HG02973 (cell line): ENCODE data around the gene CYTH2.
"Not testable (repeated sequence)": the region's sequence is repeated elsewhere in the genome, so short reads cannot be mapped to it uniquely, and the experiment has no call there.

Source experiments
- ATAC-seq: cut with Tn5 transposase; IDR thresholded peaks from one replicate; pipeline ENCODE4 v1.9.1; 2021; ENCODE audit warnings: moderate library complexity; ENCODE audit not compliant: unreplicated experiment

Gene CYTH2

GRCh38 chr19:48510421-48511268, 41.5 kb downstream of the CYTH2 start:
- no peak for ATAC-seq

GRCh38 chr19:48511321-48511731, 42.2 kb downstream of the CYTH2 start:
- no peak for ATAC-seq

GRCh38 chr19:48511800-48512503, 42.8 kb downstream of the CYTH2 start, which contains the start of gene LMTK3:
Gene LMTK3 (minus strand): TSS chr19:48511835. CDS start chr19:48511576, 259 bp downstream.
- no peak for ATAC-seq

GRCh38 chr19:48512504-48513288, 43.5 kb downstream of the CYTH2 start:
- no peak for ATAC-seq

- no peak for ATAC-seq
These were observed 44.3 kb downstream of the CYTH2 start for GRCh38 chr19:48513289-48514122.

DNA sequence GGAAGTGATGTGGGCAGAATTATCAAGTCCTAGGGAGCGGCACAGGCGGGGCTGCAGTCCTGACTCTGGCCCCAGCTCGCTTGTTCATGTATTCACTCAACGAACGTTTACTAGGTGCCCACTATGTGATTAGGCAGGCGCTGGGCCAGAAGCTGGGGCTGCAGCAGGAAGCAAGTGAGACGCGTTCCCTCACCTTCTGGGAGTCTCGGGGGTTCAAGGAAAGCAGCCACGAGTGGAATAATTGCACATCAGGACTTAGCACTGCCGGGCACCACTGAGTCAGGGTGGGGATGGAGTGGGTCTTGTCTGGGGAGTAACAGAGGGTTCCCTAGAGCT, 44.9 kb downstream of the CYTH2 start:
- ATAC-seq = no peak

GRCh38 chr19:48516536-48516935, 47.4 kb downstream of the CYTH2 start:
- ATAC-seq = no peak

GRCh38 chr19:48518207-48518606, 49.0 kb downstream of the CYTH2 start:
- ATAC-seq = no peak

- not testable (repeated sequence) for ATAC-seq
These were observed 50.3 kb downstream of the CYTH2 start for GRCh38 chr19:48519426-48519825.

DNA sequence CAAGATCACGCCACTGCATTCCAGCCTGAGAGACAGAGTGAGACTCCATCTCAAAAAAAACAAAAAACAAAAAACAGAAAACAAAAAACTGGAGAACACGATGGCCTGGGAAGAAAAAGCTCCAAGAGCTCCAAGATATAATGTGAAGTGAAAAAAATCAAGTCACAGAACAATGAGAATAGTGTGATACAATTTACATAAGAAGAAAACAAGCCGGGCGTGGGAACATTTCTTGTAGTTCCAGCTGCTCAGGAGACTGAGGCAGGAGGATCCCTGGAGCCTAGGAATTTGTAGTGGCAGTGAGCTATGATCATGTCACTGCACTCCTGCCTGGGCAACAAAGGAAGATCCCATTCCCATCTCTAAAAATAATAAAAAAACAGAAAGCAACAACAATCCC, 51.0 kb downstream of the CYTH2 start:
- no peak for ATAC-seq

DNA sequence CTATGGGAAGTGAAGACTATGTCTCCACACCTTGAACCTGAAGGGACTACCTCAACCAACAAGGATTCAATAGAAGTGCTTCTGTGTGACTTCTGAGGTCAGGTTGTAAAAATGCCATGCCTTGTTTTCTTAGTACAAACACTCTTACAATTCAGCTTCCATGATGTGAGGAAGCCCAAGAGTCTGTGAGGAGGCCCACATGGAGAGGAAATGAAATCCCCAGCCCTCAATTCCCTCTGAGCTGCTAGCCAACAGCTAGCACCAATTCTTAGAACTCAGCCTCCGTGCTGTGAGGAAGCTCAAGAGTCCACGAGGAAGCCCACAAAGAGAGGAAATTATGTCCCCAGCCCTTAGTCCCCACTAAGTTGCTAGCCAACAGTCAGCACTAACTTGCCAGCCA, 55.1 kb downstream of the CYTH2 start:
- ATAC-seq = no peak

DNA sequence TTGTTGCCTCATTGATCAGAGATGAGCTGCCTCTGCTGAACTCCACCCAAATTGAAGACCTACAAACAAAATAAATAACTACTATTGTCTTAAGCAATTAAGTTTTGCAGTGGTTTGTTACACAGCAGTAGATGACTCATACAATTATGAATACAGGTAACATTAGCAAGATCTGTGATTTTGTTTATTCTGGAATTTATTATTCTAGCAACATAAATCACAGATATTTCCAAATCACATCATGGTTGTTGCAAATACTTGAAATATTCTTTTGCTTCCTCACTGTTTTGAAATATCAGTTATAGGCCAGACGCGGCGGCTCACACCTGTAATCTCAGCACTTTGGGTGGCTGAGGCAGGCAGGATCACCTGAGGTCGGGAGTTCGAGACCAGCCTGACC, 55.6 kb downstream of the CYTH2 start:
- no peak for ATAC-seq

- no peak for ATAC-seq
These were observed 60.0 kb downstream of the CYTH2 start for GRCh38 chr19:48529156-48529555.

- ATAC-seq = no peak
These were observed 61.0 kb downstream of the CYTH2 start for GRCh38 chr19:48530066-48530720.

DNA sequence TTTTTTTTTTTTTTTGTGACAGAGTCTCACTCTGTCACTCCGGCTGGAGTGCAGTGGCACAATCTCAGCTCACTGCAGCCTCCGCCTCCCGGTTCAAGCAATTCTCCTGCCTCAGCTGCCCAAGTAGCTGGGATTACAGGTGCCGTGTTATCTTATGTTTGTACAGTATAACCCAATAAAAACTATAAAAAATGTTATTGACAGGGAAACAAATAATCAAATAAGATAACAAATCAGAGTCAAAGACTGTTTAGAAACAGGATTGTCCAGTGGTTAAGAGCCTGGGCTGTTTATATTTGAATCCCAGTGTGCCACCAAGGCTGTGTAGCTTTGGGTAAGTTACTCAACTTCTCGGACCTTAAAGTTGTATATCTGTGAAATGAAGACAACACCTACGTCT, 61.6 kb downstream of the CYTH2 start:
- no peak for ATAC-seq
